ENCODE results near the gene RNU1-1. TPM values are rescaled to one million over a fixed set of nuclear protein-coding genes. Genes with fewer than 3 reads are reported as not detected.

The RNU1-1 gene
- total and polyA plus RNA-seq, 9 of the 15 experiments (the other 6 are each of a cell fraction or from before 2014, with no cell fraction given), result under 0.01 to 32,823 (median 2,538) TPM; not detected in 4

- TF ChIP-seq ZNF407 (IDR thresholded peaks at IDR 0.05; ENCODE audit: low read depth), result peak; percentile 77
- TF ChIP-seq AFF1 (IDR thresholded peaks at IDR 0.05; ENCODE audit: low read depth in 1 of 2, partially characterized antibody in 2 of 2), result peak in 1 of 2 experiments; percentile 84
- peak; percentile 7; the same call in 1 of the 2 replicates for TF ChIP-seq CC2D1A (IDR thresholded peaks at IDR 0.05)
- peak in 1 of 2 experiments; percentile 56; a peak in 1 of 3 replicates for TF ChIP-seq CBX3 (IDR thresholded peaks at IDR 0.05; ENCODE audit: borderline replicate concordance in 1 of 2, low read length in 2 of 2)
- TF ChIP-seq POLR3A (IDR thresholded peaks at IDR 0.05; ENCODE audit: borderline replicate concordance, extremely low read depth, insufficient read depth, insufficient read length), result peak; percentile 72
- peak in 1 of 2 experiments; percentile 30; a peak in 1 of 4 replicates for TF ChIP-seq SRF (CRISPR knock-in tag; IDR thresholded peaks at IDR 0.05)
- peak; percentile 84 for TF ChIP-seq GTF3C2 (IDR thresholded peaks at IDR 0.05; ENCODE audit: borderline replicate concordance, extremely low read depth, insufficient read length)
Measured at GRCh38 chr1:16545682-16546095, 31.6 kb upstream of the RNU1-1 start (continued).
